Calu3 (cell line): ENCODE measurements around the gene AGL. TPM values are rescaled to one million over a fixed set of nuclear protein-coding genes. Genes with fewer than 3 reads are reported as not detected.
A peak's percentile ranks its signal among the peaks of the same experiment; 100 is the strongest.

Experiments
- Bru-seq: library from RNA; stranded (reverse); fragments of 400-500 nt; gene quantifications from one replicate; lab custom pipeline; 2021; lab: Mats Ljungman, UMichigan
- BruChase-seq, 2 experiments: library from RNA; stranded (reverse); fragments of 400-500 nt; gene quantifications; one replicate each; lab custom pipeline; 2021; lab: Mats Ljungman, UMichigan
- BruUV-seq: library from RNA; stranded (reverse); fragments of 400-500 nt; replicated peaks from 2 replicates; lab custom pipeline; 2021; lab: Mats Ljungman, UMichigan
- CTCF ChIA-PET: fragments of 300-600 bp; sonication (Branson Sonifier 250); formaldehyde crosslinking; loops from one replicate; lab custom pipeline; 2022; ENCODE audit warnings: antibody characterized with exemption; lab: Charles Lee
- DNase-seq: peaks from one replicate; pipeline ENCODE4 v3.0.0; 2022
- H3K27ac Mint-ChIP-seq: one replicate; pipeline ENCODE4 v1.8.0; 2022; ENCODE audit warnings: mixed read lengths; ENCODE audit not compliant: unreplicated experiment
- H3K27me3 Mint-ChIP-seq: one replicate; pipeline ENCODE4 v1.8.0; 2022; ENCODE audit warnings: mixed read lengths; ENCODE audit not compliant: unreplicated experiment
- H3K36me3 Mint-ChIP-seq: one replicate; pipeline ENCODE4 v1.8.0; 2022; ENCODE audit warnings: mild to moderate bottlenecking, moderate library complexity, mixed read lengths; ENCODE audit not compliant: insufficient read depth, unreplicated experiment
- H3K4me1 Mint-ChIP-seq: one replicate; pipeline ENCODE4 v1.8.0; 2022; ENCODE audit warnings: mild to moderate bottlenecking, low read depth, mixed read lengths; ENCODE audit not compliant: unreplicated experiment
- H3K4me3 Mint-ChIP-seq: one replicate; pipeline ENCODE4 v1.8.0; 2022; ENCODE audit warnings: mild to moderate bottlenecking, low read depth, moderate library complexity, mixed read lengths; ENCODE audit not compliant: unreplicated experiment
- H3K9me3 Mint-ChIP-seq: one replicate; pipeline ENCODE4 v1.8.0; 2022; ENCODE audit warnings: low read depth, mixed read lengths; ENCODE audit not compliant: unreplicated experiment
- CTCF ChIP-seq: fragments of 200-600 bp; IDR thresholded peaks from one replicate; pipeline ENCODE4 v1.8.0; 2022; ENCODE audit warnings: antibody characterized with exemption; ENCODE audit not compliant: unreplicated experiment
- intact Hi-C: fragments of 100-400 bp; cut with micrococcal nuclease; formaldehyde crosslinking; loops from one replicate; pipeline ENCODE4 v1.10.0; 2022; ENCODE audit not compliant: unreplicated experiment
- long read RNA-seq: library from polyadenylated mRNA; stranded (forward); transcript quantifications from one replicate; pipeline ENCODE4 v2.0.0, GENCODE V29; 2022
- total RNA-seq: library from RNA; stranded (reverse); gene quantifications from 2 replicates; pipeline ENCODE4 v1.2.3, GENCODE V29; 2022

Gene AGL
- total RNA-seq: 9.0 and 10.9 TPM in 2 replicates
- percentile 56 among the genes with signal in this experiment for Bru-seq, nascent RNA
- BruChase-seq, experiment 1, labeled RNA remaining after a 6-hour chase: percentile 59 among the genes with signal in this experiment
- BruChase-seq, experiment 2, labeled RNA remaining after a 2-hour chase: percentile 59 among the genes with signal in this experiment
- long read RNA-seq, full-length matches to known transcripts: 1 of 3 reads
- long read RNA-seq, partial matches to known transcripts: 1 of 3 reads
- long read RNA-seq, other reads (novel, unspliced or antisense): 1 of 3 reads

- no peak for TF ChIP-seq CTCF
- Mint-ChIP-seq H3K27ac (peak within 1 kb of the TSS; percentile 81), H3K36me3 (peaks cover 19% of the 10 kb centered on the region), H3K9me3 (no peaks in the 10 kb centered on the region), H3K4me1 (peaks cover 15% of the 10 kb centered on the region), H3K4me3 (peak within 1 kb of the TSS; percentile 87), H3K27me3 (no peaks in the 10 kb centered on the region)
- no TSS peak for BruUV-seq
- CTCF ChIA-PET: no interaction called here
- DNase-seq: peak; percentile 85
- intact Hi-C loops: no loop called here
Measured at GRCh38 chr1:99849744-99850458, at the start of gene AGL. AGL (plus strand) TSS chr1:99850361; CDS start chr1:99851043, 682 bp downstream.

GRCh38 chr1:99801584-99801983 lies 48.6 kb upstream of the AGL start:
- Mint-ChIP-seq H3K4me1 (no peaks in the 10 kb centered on the region), H3K4me3 (no peak overlapping the region), H3K27me3 (no peaks in the 10 kb centered on the region), H3K9me3 (no peaks in the 10 kb centered on the region), H3K36me3 (no peaks in the 10 kb centered on the region), H3K27ac (no peak overlapping the region)
- CTCF ChIA-PET: no interaction called here
- BruUV-seq: no TSS peak
- no peak for TF ChIP-seq CTCF
- no peak for DNase-seq
- intact Hi-C loops: no loop called here

GRCh38 chr1:99806882-99807281 lies 43.3 kb upstream of the AGL start:
- Mint-ChIP-seq H3K27me3 (no peaks in the 10 kb centered on the region), H3K27ac (no peak overlapping the region), H3K4me1 (no peaks in the 10 kb centered on the region), H3K4me3 (no peak overlapping the region), H3K9me3 (no peaks in the 10 kb centered on the region), H3K36me3 (no peaks in the 10 kb centered on the region)
- TF ChIP-seq CTCF: no peak
- intact Hi-C loops: loop anchor here (5.0 kb wide), 2 partner anchors 545 to 1060 kb away; partner anchors contain the start of gene CDC14A
- DNase-seq: no peak
- BruUV-seq: no TSS peak
- CTCF ChIA-PET: no interaction called here

DNA sequence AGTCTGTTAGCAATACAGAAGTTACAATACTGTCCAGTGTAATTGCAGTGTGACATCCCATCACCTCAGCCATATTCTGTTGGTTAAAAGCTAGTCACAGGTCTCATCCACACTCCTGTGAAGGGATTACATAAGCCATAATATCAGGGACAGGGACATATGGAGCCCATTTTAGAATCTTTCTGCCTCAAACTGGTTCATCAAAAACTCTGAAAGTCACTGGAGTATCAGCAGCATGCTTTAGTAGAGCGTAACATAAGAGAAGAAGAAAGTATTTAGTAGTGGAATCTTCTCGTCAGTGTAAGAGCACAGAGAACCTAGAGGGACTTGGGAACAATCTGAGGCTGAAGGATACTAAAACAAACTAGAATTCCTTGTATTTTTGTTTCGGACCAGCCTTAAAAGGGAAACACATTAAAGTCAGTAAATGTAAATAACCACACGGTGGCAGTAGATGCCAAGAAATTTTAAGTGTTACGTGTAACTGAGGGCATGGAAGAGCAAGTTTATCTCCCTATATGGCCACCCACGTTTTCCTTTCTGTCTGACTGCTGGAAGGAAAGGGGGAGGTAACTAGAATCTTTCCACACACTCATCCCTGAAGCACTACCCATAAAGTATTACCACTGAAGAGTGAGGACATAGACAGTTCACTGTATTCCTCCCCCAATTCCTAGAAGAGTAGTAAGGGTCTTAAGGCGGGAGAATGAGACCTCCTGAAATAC lies 41.6 kb upstream of the AGL start:
- TF ChIP-seq CTCF: peak; percentile 34
- BruUV-seq: no TSS peak
- CTCF ChIA-PET: no interaction called here
- Mint-ChIP-seq H3K36me3 (no peaks in the 10 kb centered on the region), H3K4me3 (no peak overlapping the region), H3K27me3 (no peaks in the 10 kb centered on the region), H3K27ac (no peak overlapping the region), H3K4me1 (no peaks in the 10 kb centered on the region), H3K9me3 (no peaks in the 10 kb centered on the region)
- intact Hi-C loops: loop anchor here (2.0 to 5.0 kb wide), 4 partner anchors 226 to 1059 kb away; partner anchors contain the start of gene CDC14A
- DNase-seq: peak; percentile 41
